GM21526 (cell line): ENCODE measurements around the gene PDLIM3.
"Not testable (repeated sequence)": the region's sequence is repeated elsewhere in the genome, so short reads cannot be mapped to it uniquely, and the experiment has no call there.

Experiments
- ATAC-seq: cut with Tn5 transposase; IDR thresholded peaks from one replicate; pipeline ENCODE4 v1.9.1; 2021; ENCODE audit warnings: moderate library complexity; ENCODE audit not compliant: unreplicated experiment, low FRiP score

The PDLIM3 gene

GRCh38 chr4:185534866-185535611 lies at the start of gene PDLIM3:
Gene PDLIM3 (minus strand): TSS chr4:185535507. CDS start chr4:185535434, 73 bp downstream.
- ATAC-seq: no peak

- no peak for ATAC-seq
These were observed 48.5 kb upstream of the PDLIM3 start for GRCh38 chr4:185583813-185584212.

GRCh38 chr4:185582651-185583400 lies 47.5 kb upstream of the PDLIM3 start:
- ATAC-seq: no peak

GRCh38 chr4:185580699-185581098 lies 45.4 kb upstream of the PDLIM3 start:
- ATAC-seq: no peak

GRCh38 chr4:185578284-185578683 lies 43.0 kb upstream of the PDLIM3 start:
- ATAC-seq: no peak

GRCh38 chr4:185576962-185577950 lies 41.9 kb upstream of the PDLIM3 start:
- ATAC-seq: no peak

- no peak for ATAC-seq
These were observed 41.1 kb upstream of the PDLIM3 start for GRCh38 chr4:185576314-185576961.

GRCh38 chr4:185573651-185574199 lies 38.4 kb upstream of the PDLIM3 start:
- ATAC-seq: no peak

- ATAC-seq: no peak
These were observed 35.4 kb upstream of the PDLIM3 start for GRCh38 chr4:185570727-185571126.

GRCh38 chr4:185567381-185568376 lies 32.4 kb upstream of the PDLIM3 start:
- ATAC-seq: no peak

GRCh38 chr4:185566972-185567371 lies 31.7 kb upstream of the PDLIM3 start:
- no peak for ATAC-seq

- ATAC-seq: no peak
These were observed 31.1 kb upstream of the PDLIM3 start for GRCh38 chr4:185566425-185566824.

GRCh38 chr4:185565696-185566095 lies 30.4 kb upstream of the PDLIM3 start:
- no peak for ATAC-seq

- ATAC-seq: no peak
These were observed 29.0 kb upstream of the PDLIM3 start for GRCh38 chr4:185564349-185564748.

GRCh38 chr4:185562531-185562930 lies 27.2 kb upstream of the PDLIM3 start:
- ATAC-seq: no peak

GRCh38 chr4:185560316-185560715 lies 25.0 kb upstream of the PDLIM3 start:
- ATAC-seq: no peak

GRCh38 chr4:185559915-185560281 lies 24.6 kb upstream of the PDLIM3 start:
- no peak for ATAC-seq

- not testable (repeated sequence) for ATAC-seq
These were observed 24.1 kb upstream of the PDLIM3 start for GRCh38 chr4:185559251-185559914.
